Measurements from ENCODE around the gene DCN.

DCN gene

GRCh38 chr12:91138337-91138920, 44.2 kb downstream of the DCN start:
- no peaks in the 10 kb centered on the region for H3K36me3 Mint-ChIP-seq
- no peak overlapping the region for H3K27ac Mint-ChIP-seq
- H3K9me3 Mint-ChIP-seq (ENCODE audit: low read depth) = no peaks in the 10 kb centered on the region
- no peak overlapping the region for H3K4me3 Mint-ChIP-seq
- H3K27me3 Mint-ChIP-seq = peaks cover 7% of the 10 kb centered on the region
- H3K4me1 Mint-ChIP-seq (ENCODE audit: low read depth) = no peaks in the 10 kb centered on the region

DNA sequence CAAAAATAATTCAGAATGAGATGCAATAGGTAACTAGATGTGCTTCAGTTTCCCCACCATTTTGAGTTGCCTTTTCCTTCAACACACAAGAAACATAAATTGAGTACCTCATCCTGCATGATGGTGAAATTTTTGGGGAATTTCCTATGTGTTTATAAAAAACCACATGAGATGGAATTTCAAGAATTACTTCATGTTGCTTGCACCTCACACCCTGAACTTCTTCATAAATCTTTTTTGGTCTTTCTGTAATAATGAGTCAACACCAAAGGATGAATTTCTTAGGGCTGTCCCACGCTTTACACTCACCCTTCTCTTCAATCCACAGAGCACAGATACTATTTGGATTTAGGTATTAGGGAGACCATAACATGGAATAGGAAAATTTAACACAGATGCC, 48.7 kb downstream of the DCN start:
- Mint-ChIP-seq H3K9me3 (ENCODE audit: low read depth) (no peaks in the 10 kb centered on the region), H3K27ac (no peak overlapping the region), H3K27me3 (peaks cover 10% of the 10 kb centered on the region), H3K4me1 (ENCODE audit: low read depth) (no peaks in the 10 kb centered on the region), H3K36me3 (no peaks in the 10 kb centered on the region), H3K4me3 (no peak overlapping the region)

GRCh38 chr12:91129662-91130362, 52.8 kb downstream of the DCN start:
- no peak overlapping the region for H3K27ac Mint-ChIP-seq
- peaks cover 3% of the 10 kb centered on the region for H3K27me3 Mint-ChIP-seq
- no peaks in the 10 kb centered on the region for H3K9me3 Mint-ChIP-seq (ENCODE audit: low read depth)
- H3K36me3 Mint-ChIP-seq = no peaks in the 10 kb centered on the region
- H3K4me3 Mint-ChIP-seq = no peak overlapping the region
- H3K4me1 Mint-ChIP-seq (ENCODE audit: low read depth) = no peaks in the 10 kb centered on the region

DNA sequence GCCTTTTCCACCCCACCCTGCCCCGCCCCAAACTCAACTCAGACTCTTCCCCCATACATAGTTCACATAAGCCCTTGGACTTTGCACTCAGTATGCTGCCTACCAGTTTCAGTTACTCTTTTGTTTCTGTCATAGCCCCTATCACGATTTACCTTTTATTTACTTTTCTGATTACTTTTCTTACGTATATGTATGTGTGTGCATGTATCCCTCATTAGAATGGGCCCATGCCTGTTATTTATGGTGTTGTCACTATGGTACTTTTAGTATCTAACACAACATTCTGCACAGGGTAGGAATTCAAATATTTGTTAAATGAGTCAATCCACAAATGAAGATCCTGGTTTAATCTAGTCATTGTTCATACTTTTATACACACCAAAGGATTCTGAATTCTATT, 54.9 kb downstream of the DCN start:
- H3K27ac Mint-ChIP-seq = no peak overlapping the region
- H3K4me3 Mint-ChIP-seq = no peak overlapping the region

DNA sequence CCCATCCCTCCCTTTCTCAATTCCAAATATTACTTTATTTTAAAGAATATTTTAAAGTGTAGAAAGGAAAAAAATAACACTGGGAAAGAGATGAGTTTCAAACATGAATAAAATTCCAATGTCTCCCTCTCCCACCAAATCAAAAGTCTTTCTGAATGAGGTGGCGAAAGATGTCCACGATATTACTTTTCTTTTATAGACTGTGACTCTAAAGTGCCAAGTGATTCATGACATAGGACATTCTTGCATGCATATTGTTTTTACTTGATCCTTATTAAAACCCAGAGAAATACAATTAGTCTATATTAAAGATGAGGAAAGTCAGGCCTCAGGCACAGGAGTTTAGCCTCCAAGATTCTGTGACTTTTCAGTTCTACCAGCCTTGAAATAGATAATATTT, 55.3 kb downstream of the DCN start:
- H3K9me3 Mint-ChIP-seq (ENCODE audit: low read depth) = no peaks in the 10 kb centered on the region
- no peaks in the 10 kb centered on the region for H3K36me3 Mint-ChIP-seq
- H3K27ac Mint-ChIP-seq = no peak overlapping the region
- H3K27me3 Mint-ChIP-seq = peaks cover 3% of the 10 kb centered on the region
- H3K4me1 Mint-ChIP-seq (ENCODE audit: low read depth) = no peaks in the 10 kb centered on the region
- no peak overlapping the region for H3K4me3 Mint-ChIP-seq

More for the DNA sequence above, 54.9 kb downstream of the DCN start:
- Mint-ChIP-seq H3K9me3 (ENCODE audit: low read depth) (no peaks in the 10 kb centered on the region), H3K27me3 (peaks cover 3% of the 10 kb centered on the region), H3K36me3 (no peaks in the 10 kb centered on the region), H3K4me1 (ENCODE audit: low read depth) (no peaks in the 10 kb centered on the region)

DNA sequence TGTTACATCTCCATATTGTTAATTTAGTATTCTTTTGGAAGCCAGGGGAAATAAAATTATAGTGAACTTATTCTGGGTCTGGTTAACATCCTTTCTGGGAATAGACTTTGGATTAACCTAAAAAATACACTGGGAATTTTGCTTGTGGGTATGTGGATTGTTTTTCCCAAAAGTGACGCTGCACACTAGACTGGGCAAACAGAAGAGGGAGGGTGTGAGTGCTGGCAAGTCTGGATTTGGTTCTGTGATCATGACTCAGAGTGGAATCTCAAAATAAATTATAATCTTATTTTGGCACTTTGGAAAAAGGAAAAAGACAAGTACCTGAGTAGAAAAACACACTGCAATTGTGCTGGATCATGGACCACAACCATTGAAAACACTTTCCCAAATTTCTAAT, 56.1 kb downstream of the DCN start:
- Mint-ChIP-seq H3K27me3 (peaks cover 3% of the 10 kb centered on the region), H3K4me1 (ENCODE audit: low read depth) (no peaks in the 10 kb centered on the region), H3K27ac (no peak overlapping the region), H3K9me3 (ENCODE audit: low read depth) (no peaks in the 10 kb centered on the region), H3K36me3 (no peaks in the 10 kb centered on the region), H3K4me3 (no peak overlapping the region)

DNA sequence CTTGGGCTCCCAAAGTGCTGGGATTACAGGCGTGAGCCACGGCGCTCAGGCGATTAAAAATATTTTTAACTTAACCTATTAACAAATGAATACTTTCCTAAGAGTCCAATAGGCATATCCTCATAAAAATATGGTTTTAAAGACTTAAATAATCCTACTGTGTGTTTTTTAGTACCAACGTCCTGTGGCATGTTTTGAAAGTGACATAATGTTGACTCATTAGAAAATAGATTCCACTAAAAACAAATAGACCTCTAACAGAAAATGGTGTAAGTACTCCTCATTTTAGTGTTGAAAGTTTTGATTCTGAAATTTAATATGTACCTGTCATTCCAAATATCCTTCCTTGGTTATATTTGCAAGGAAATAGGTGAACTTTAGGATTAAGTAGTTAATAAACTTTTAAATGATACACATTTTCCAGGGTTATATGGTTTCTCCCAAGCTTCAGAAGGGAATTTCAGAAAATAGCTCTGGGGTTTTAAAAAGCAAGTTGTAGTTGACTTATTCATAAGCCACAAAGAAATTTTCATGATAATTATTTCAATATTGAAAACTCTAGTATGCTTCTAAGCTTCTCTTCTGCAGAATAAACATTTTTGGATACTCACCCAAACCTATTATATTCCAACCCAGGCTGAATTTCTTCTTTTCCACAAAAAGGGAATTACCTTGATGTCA, 59.2 kb downstream of the DCN start:
- Mint-ChIP-seq H3K36me3 (no peaks in the 10 kb centered on the region), H3K27ac (no peak overlapping the region), H3K4me1 (ENCODE audit: low read depth) (no peaks in the 10 kb centered on the region), H3K4me3 (no peak overlapping the region), H3K27me3 (peaks cover 1% of the 10 kb centered on the region), H3K9me3 (ENCODE audit: low read depth) (no peaks in the 10 kb centered on the region)

GRCh38 chr12:91120781-91121180, 61.8 kb downstream of the DCN start:
- H3K9me3 Mint-ChIP-seq (ENCODE audit: low read depth) = no peaks in the 10 kb centered on the region
- peaks cover 1% of the 10 kb centered on the region for H3K27me3 Mint-ChIP-seq
- H3K27ac Mint-ChIP-seq = no peak overlapping the region
- H3K4me3 Mint-ChIP-seq = no peak overlapping the region
- H3K4me1 Mint-ChIP-seq (ENCODE audit: low read depth) = no peaks in the 10 kb centered on the region
- no peaks in the 10 kb centered on the region for H3K36me3 Mint-ChIP-seq

DNA sequence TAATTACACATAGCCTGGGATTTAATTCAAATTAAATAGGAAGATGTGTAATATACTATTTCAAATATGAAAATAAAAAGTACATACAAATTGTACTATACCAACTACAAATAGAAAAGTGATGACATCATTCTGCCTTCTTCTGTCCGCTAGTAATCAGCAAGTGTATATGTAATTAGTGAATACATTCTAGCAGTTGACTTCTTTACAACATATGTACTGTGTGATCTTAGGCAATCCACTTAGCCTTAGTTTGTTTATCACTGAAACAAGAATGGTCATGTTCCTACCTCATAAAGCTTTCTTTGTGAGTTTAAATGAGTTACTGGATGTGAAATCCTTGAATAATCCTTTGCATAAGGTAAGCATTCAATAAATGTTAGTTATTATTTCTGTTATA, 63.5 kb downstream of the DCN start:
- no peaks in the 10 kb centered on the region for H3K4me1 Mint-ChIP-seq (ENCODE audit: low read depth)
- no peaks in the 10 kb centered on the region for H3K36me3 Mint-ChIP-seq
- H3K9me3 Mint-ChIP-seq (ENCODE audit: low read depth) = no peaks in the 10 kb centered on the region
- no peak overlapping the region for H3K4me3 Mint-ChIP-seq
- H3K27me3 Mint-ChIP-seq = peaks cover 1% of the 10 kb centered on the region
- no peak overlapping the region for H3K27ac Mint-ChIP-seq

GRCh38 chr12:91113621-91114020, 69.0 kb downstream of the DCN start:
- H3K9me3 Mint-ChIP-seq (ENCODE audit: low read depth) = no peaks in the 10 kb centered on the region
- no peak overlapping the region for H3K27ac Mint-ChIP-seq
- H3K36me3 Mint-ChIP-seq = no peaks in the 10 kb centered on the region
- H3K4me3 Mint-ChIP-seq = no peak overlapping the region
- H3K27me3 Mint-ChIP-seq = peaks cover 3% of the 10 kb centered on the region
- H3K4me1 Mint-ChIP-seq (ENCODE audit: low read depth) = no peaks in the 10 kb centered on the region

- Mint-ChIP-seq H3K4me3 (no peak within 1 kb of the TSS), H3K36me3 (no peaks in the 10 kb centered on the region), H3K27me3 (peaks cover 7% of the 10 kb centered on the region), H3K9me3 (ENCODE audit: low read depth) (no peaks in the 10 kb centered on the region), H3K27ac (no peak within 1 kb of the TSS), H3K4me1 (ENCODE audit: low read depth) (no peaks in the 10 kb centered on the region)
Measured at GRCh38 chr12:91111366-91112325, 71.0 kb downstream of the DCN start, which contains the start of gene LUM. Gene LUM (minus strand): TSS chr12:91111494. CDS start chr12:91108979, 2,515 bp downstream.

- no peaks in the 10 kb centered on the region for H3K36me3 Mint-ChIP-seq
- no peaks in the 10 kb centered on the region for H3K9me3 Mint-ChIP-seq (ENCODE audit: low read depth)
- H3K27me3 Mint-ChIP-seq = peaks cover 9% of the 10 kb centered on the region
- H3K4me3 Mint-ChIP-seq = no peak overlapping the region
- H3K4me1 Mint-ChIP-seq (ENCODE audit: low read depth) = no peaks in the 10 kb centered on the region
- no peak overlapping the region for H3K27ac Mint-ChIP-seq
Measured at GRCh38 chr12:91110311-91110924, 72.2 kb downstream of the DCN start.

GRCh38 chr12:91109581-91110310, 72.9 kb downstream of the DCN start:
- Mint-ChIP-seq H3K4me1 (ENCODE audit: low read depth) (no peaks in the 10 kb centered on the region), H3K4me3 (no peak overlapping the region), H3K27ac (no peak overlapping the region), H3K9me3 (ENCODE audit: low read depth) (no peaks in the 10 kb centered on the region), H3K36me3 (no peaks in the 10 kb centered on the region), H3K27me3 (peaks cover 9% of the 10 kb centered on the region)

GRCh38 chr12:91109148-91109564, 73.5 kb downstream of the DCN start:
- H3K4me3 Mint-ChIP-seq = no peak overlapping the region
- H3K9me3 Mint-ChIP-seq (ENCODE audit: low read depth) = no peaks in the 10 kb centered on the region
- peaks cover 9% of the 10 kb centered on the region for H3K27me3 Mint-ChIP-seq
- no peaks in the 10 kb centered on the region for H3K4me1 Mint-ChIP-seq (ENCODE audit: low read depth)
- H3K36me3 Mint-ChIP-seq = no peaks in the 10 kb centered on the region
- H3K27ac Mint-ChIP-seq = no peak overlapping the region

Data from activated naive CD8-positive, alpha-beta T cell (primary cell).